CD4-positive, alpha-beta T cell treated with Interleukin-6 for 4 hours (primary cell): ENCODE measurements around the gene ARHGEF6.

ENCODE experiments used
- DNase-seq: peaks from one replicate; pipeline ENCODE4 v3.0.0-alpha.2; 2020; ENCODE audit warnings: mixed read lengths

The ARHGEF6 gene

DNA sequence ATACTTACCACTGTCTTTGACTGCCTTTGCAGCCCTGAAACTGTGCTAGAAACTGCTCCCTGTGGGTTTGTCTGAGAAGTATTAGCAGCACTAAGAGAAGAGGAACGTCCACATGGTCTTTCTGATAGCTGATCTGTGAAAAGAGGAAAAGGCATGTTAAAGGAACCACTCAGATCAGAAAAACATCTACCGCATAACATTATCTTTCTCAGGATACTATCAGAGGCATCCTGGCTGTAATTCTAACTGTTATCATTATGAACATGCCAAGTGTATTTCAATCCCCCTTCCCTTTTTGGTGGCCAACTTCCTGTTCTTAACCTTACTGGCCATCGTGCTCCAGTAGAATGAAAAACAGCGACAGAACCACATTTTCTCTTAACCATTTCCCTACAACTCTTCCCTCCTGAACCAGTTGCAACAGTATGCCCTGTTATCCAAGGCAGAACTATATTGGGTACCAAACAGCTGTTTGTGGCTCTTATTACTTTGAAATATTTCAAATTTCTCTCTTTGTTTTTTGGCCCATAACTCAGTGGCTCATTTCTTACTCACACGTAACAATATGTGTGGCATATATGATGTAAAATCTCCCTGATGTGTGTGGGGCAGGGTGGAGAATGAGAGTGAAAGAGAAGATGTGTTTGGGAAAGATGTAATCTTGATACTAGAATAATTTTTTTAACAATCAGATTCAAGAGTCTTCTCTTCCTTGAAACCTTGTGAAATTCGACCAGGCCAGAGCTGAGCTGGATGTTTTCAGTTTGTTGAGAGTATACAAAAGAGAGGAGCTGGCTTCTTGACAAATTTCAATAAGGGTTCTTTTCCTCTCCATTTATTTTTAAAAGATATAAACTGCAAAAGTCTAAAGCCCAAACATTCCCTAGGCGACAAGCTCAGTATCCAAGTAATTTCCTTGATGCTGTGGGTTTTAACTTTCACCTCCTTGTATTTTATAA lies 35.2 kb downstream of the ARHGEF6 start:
- DNase-seq, result no peak

DNA sequence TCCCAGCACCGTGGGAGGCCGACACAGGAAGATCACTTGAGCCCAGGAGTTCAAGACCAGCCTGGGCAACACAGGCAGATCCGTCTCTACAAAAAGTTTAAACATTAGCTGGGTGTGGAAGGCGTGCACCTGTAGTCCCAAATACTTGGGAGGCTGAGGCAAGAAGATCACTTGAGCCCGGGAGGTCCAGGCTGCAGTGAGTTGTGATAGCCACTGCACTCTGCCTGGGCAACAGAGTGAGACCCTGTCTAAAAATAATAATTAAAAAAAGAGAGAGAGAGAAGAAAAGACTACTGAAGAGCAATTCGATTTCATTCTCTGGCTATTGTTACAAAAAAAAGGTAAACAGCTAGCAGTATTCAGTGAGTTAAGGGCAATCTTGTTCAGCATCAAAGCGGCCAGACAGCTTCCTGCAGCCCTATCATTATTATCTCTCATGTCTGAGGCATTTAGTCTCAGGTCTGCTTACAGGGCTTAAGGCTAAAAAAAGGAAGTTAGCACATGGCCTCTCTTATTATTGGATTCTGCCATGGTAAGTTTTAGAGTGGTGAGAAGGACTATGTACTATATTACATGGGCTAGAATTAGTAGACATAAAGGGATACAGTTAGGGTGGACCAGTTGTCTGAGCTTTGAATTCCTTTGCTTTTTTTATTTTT lies 37.9 kb downstream of the ARHGEF6 start:
- no peak for DNase-seq

DNA sequence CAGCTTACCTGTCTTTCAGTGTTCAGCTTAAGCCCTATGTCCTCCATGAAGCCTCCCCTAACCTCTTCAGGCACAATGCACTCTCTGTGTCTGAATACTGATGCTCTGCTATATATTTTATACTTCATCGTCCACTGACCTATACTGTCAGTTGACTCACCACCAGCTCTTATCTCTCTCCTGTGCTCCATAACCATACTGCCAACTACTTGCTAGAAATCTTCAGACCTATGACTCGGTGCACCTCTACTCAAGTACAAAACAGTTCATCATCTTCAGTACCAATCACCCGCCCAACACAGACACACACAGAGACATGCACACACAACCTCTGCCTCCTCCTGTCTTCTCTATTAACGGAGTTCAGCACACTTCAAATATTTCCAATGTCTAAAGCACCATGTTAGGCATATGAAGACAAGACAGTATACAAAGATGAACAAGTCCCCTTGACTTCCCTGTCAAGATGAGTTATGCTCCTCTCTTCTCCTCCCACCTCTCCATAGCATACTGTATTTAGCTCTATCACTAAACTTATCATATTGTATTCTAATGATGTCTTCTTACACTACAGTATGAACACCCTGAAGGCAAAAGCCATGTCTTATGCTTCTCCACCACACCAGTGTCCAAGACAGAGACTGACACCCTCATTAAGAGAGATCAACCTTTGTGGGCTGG lies 42.5 kb downstream of the ARHGEF6 start:
- no peak for DNase-seq

DNA sequence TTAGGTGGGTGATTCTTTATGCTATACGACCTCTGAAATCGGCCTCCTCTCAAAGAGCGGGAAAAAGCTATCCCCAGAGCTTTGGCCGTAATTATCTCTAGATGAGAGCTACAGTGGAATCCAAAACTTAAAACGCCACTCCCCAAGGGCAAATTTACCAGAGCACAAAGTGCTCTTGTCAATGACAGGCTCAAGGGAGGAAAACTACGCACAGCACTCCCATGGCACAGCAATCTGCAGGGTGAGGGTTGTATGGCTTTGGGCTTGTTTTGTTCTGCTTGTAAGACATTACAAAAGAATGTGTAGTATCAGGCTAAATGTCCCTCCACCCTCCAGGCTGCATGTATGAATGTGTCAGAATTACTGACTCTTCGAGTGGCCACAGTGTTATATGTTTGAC lies 44.0 kb downstream of the ARHGEF6 start:
- DNase-seq, result no peak

DNA sequence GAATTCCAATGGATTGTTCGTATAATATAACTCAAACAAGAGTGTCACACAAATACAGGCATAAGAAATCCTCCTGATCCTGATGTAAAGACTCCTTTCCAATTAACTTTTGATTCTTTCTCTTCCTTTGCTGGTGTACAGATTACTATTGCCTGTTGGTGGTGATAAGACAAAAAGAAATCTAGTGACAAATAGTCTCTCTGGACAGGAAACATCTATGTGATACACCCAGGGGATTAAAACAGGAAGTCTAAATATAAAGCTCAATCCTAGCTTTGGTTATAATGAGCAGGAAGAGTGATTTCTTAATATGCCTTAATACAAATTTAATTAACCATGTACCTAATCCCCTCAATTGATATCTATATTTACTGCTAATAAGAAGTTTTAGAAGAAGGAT lies 45.1 kb downstream of the ARHGEF6 start:
- DNase-seq, result no peak

DNA sequence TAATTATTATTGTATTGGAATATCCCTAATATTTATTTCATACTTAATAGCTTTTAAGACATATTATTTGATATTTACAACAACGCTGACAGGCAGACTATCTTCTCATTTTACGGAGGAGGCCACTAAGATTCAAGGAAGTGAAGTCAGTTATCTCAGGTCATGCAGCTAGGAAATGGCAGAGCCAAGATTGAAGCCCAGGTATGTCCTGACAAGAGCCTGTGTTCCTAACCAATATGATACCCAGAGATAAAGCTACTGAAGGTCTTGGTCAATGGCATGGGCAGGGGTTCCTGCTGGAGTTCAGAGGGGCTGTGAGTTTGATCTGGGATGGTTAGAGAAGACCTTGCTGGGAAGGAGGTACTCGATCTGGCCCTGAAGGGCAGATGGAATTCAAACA lies 47.1 kb downstream of the ARHGEF6 start:
- no peak for DNase-seq

DNA sequence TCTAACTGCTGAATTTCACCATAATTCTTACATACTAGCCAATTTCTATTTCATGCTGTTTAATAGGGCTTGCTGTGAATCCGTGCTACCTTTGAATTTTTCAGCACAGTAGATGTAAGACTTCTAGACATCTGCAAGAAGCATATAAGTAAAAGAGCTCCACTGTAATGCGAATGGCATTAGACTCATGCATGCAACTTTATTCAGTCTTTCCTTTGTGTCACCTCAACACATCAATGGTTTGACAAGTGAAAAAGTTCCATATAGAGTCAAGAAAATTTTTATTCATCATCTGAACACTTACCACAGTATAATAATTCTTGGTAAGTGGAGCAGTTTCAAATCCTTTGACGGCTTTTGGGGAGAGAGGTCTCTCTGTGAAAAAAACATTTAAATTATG lies 48.9 kb downstream of the ARHGEF6 start:
- no peak for DNase-seq

DNA sequence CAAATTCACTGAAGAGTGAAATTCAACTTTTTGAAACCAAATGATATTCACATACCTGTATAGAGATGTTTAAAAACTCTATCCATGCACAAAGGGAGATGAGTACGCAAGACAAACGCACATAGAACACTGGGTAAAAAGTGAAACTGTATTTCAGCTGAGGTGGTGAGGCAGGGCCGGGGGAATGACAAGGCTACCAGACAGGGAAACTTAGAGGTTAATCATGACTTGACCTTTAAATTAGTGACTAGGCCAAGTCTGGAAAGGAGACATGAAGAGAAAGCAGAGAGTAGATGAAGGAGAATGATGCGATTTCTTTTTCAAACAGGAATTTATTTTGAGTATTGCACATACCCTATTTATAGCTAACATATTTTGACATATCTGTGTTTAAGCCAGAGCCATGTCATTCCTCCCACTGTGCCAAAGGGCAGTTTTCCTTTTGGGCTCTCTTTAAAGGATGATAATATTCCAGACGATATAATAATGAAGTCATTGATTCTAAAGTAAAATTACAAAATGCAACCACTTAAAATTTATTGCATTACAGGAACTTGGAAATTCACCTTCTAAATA lies 49.4 kb downstream of the ARHGEF6 start:
- peak; percentile 21 for DNase-seq

DNA sequence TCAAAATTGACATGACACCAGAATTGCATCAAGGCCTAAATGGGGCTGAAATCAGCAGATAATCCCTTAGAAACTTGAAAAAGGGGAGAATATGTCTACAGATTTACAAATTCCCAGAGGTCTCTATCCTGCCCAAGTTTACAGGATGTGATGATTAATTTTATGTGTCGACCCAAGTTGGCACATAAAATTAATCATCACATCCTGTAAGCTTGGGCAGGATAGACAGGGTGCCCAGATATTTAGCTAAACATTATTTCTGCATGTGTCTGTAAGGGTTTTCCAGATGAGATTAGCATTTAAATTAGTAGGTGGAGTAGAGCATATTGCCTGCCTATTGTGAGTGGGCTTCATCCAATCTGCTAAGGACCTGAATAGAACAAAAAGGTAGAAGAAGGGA lies 52.3 kb downstream of the ARHGEF6 start:
- no peak for DNase-seq

DNA sequence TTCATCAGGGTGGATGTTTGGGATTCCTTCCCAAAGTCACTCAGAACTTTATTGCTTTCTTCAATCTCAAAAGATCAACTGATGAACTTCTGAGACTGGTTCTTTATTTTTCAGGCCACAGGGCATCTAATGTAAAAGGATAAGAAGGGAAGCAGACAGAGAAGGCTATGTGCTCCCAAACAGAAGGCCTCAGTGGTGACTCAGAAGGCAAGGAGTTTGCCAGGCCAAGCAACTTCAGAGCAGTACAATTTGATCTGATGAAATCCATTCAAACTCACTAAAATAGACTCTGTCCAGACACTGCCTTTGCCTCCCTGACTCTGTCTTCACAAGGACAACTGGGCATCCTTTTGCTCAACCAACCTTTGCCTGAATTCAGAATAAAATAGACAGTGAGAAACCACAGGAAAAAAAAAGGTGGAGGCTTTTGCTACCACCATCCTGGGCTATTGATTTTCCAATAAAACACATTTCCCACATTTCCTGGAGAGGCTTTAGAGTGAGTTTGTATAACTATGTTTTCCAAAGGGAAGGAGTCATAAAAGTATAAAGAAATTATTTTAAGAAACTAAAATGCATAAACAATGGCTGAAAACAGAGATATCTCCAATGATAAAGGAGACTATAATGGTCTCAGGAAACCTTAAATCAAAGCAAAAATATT lies 55.2 kb downstream of the ARHGEF6 start:
- DNase-seq, result no peak

DNA sequence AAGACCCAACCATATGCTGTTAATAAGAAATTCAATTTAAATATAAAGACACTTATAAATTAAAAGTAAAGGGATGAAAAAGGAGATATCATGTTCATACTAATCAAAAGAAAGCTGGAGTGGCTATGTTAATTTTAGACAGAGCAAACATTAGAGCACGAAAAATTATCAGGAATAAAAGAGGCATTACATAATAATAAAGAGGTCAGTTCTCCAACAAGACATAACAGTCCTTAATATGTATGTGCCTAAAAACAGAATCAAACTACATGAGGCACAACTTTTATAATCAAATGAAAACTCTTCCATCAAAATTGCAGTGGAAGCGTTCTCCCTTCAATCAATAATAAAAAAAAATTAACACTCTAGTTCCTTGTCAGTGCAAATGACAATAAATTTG lies 62.6 kb downstream of the ARHGEF6 start:
- no peak for DNase-seq

DNA sequence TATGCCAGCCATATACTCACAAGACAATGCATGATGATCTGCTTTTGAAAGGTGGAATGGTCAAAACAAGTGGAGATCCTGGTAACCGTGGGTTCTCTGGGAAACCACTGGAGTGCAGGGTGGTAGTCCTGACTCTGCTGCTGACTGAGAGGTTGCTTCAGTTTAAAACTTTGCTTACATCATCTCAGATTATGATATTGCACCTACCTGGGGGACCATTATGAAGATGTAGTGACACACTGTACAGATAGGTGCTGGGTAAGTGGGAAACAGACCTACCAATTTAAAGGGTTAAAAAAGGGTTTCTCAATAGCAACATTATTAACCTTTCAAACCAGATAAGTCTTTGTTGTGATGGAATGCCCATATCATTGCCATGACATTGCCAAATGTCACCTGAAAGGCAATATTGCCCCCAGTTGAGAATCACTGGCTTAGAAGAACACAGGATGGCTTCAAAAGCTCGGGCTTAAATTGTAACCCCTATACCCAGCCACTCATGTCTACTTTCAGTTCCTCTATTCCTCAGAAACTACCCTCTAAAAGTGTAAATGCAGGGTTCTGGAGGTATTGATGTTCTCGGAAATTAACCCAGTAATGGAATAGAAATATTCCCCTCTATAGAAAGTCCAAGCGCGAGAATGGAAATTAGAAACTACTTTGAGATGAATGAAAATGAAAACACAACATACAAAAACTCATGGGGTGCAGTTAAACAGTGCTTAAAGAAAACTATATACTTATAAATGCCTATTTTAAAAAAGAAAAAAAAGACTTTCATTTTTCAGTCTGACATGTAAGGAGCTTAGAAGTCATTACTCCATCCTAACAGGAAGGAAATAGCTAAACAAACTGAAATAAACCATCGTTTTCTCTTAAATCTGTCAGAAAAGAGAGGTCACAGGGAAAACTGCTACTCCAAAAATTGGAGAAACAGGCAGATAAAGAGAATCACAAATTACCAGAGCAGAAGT lies 65.8 kb downstream of the ARHGEF6 start:
- no peak for DNase-seq

DNA sequence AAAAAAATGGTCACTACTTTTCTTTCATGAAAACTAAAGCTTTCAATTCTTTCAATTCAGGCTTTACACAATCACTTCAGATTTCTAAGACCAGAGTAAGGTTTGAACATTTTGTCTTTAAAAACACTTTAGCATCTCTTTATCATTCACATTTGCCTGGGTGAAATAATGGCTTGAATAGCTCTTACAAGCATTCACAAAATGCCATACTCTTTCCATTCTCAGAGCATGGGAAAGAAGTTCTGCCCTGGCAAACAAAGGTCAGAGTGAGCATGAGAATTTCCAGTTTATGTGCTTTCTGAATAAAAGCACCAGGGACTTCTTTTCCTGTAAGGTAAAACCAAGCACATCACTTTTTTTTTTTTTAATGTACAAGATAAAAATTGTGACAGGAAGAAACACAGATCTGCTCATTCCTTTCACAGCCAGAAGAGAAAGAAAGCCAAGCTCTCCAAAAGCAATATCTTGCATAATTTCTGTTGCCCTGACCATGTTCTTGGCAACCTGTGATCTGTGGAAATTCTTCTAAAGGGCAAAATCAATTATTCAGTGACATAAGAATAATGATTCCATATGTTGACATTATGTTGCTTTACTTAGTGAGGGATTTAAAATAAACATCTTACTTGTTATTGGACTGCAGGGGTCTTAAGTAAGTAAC lies 68.0 kb downstream of the ARHGEF6 start:
- DNase-seq, result no peak

DNA sequence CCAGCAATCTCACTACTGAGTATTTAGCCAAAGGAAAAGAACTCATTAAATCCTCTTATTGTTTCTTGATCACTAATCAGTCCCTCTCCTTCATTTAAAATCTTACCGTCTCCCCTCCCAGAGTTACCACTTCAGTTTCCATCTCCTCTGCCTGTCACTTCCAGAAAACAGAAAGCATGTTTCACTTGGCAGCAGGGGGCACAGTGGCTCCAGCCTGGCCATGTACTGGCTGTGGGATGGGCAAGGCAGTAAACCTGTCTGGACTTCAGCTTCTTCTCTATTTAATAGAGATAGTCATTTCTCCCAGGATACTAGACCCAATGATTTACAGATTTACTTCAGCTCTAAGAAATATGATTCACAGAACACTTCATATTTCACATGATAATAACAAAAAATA lies 69.6 kb downstream of the ARHGEF6 start:
- peak; percentile 47 for DNase-seq

DNA sequence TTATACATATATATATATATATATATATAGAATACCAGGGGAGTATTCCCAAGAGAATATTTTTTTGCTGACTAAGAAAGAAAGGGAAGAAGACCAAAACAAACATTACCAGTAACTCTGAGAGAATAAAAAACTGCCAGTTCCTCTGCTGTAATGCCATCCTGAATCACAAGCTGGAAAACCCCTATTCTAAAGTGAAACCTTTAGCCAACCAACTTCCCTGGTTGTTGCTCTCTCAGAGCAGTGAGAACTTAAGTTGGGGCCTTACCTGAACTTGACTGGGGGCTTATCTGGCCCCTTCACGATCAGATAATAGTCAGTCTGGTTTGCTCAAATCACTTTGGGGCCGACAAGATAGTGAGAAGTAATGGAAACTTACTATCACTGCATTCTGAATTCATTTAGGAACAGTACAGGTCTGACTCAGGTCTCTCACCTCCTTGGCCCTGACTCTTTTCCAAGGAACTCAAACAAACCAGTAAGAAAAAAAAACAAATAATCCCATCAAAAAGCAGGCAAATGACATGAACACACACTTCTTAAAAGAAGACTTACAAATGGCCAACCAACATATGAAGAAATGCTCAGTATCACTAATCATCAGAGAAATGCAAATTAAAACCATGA lies 70.3 kb downstream of the ARHGEF6 start:
- DNase-seq, result no peak

DNA sequence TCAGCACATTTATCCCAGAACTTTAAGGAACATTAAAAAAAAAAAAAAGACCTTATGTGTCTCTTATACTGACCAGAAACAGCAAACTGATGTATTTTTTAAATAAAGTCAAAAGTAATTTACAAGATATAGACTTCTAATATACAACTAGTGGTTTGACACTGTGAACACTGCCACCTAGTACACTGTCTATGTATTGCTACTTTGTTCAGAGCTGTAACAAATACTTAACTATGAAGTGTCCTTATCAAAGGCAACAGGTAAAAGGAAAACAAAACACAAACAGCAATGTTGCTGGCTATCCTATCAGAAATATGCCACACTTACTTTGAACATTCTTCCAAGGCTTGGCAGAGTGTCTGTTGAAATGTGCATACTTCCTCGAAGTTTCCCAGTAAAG lies 72.4 kb downstream of the ARHGEF6 start:
- no peak for DNase-seq

DNA sequence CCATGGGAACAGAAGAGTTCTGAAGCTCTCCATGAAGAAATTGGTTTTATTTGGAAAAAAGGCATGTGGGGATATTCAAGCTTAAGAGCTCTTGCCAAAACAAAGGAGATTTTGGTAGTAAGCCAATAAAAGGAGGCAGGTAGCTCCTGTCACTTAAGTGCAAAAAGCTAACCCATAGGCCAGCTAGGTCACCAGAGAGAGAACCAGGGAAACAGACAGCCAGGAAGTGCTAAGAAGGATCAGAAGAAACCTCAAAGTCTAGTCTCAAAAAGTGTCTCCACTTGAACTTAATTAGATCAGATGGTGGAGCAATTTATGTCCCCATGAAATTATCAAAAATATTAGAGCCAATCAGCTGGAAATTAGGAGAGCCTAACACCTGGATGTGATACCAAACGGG lies 83.6 kb downstream of the ARHGEF6 start:
- DNase-seq, result no peak

DNA sequence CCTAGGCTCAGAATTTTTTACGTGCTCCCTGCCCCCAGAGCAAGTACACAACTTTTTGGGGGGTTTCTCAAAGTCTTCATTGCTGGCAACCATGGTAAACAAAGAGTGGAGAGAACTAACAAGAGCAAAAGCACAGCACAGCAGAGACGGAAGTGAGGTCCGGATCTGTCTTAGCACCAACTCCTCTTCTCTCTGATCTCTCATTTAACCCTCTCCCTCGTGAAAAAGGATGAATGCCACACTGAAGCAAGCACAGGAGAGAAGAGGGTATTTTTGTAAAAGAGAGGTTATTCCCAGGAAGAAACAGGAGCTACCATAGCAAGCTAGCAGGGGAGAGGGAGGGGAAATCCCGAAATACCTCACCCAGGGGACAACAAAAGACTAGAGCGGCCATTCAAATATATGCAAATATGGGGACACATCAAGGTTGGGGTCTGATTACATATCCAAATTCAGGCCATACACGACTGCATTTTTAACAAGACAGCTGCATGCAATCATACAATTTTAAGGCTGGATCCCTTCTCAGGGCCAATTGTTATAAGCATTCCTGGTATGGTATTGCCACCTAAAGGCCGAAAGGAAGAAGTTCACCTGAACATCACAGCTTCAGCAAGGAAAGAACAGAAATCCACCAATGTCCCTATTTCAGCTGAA lies 86.2 kb downstream of the ARHGEF6 start:
- DNase-seq, result peak; percentile 44

DNA sequence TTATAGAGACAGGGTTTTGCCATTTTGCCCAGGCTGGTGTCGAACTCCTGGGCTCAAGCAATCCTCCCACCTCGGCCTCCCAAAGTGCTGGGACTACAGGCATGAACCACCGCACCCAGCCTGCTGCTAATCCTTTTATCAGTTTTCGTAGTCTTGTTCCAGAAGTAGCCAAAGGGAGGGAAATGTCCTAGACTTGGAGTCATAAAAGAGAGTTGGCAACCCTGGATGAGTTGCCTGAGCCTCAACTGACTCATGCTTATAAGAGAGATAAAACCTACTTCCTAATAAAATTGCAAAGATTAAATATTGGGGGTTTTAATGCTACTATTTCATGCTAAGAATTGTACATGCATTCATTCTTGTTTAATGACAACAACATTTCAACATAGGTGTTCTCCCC lies 88.5 kb downstream of the ARHGEF6 start:
- no peak for DNase-seq
